Naive thymus-derived CD4-positive, alpha-beta T cell (primary cell): ENCODE results near the gene PRKD1. TPM values are rescaled to one million over a fixed set of nuclear protein-coding genes. Genes with fewer than 3 reads are reported as not detected.
"Not testable (repeated sequence)": the region's sequence is repeated elsewhere in the genome, so short reads cannot be mapped to it uniquely, and the experiment has no call there.

Source experiments
- ATAC-seq: fragments of 150-1000 bp; cut with Tn5 transposase; 2 replicates; pipeline ENCODE4 v1.10.0; 2021; ENCODE audit warnings: mild to moderate bottlenecking, moderate library complexity
- CTCF ChIA-PET: fragments of 350-600 bp; sonication (Branson Sonifier 250); formaldehyde crosslinking; loops from one replicate; lab custom pipeline; 2021; ENCODE audit warnings: antibody characterized with exemption; lab: Charles Lee
- POLR2A ChIA-PET: fragments of 350-600 bp; sonication (Branson Sonifier 250); formaldehyde crosslinking; loops from one replicate; lab custom pipeline; 2021; ENCODE audit warnings: antibody characterized with exemption, inconsistent platforms; lab: Charles Lee
- DNase-seq, 9 donors: peaks; one replicate each; pipeline versions ENCODE4 v3.0.0 to v3.0.0-alpha.2; 2020 to 2022; ENCODE audit warnings: mixed read lengths in 1 of 9
- H3K27ac ChIP-seq: one replicate; pipeline ENCODE4 v1.7.0; 2013; ENCODE audit warnings: mild to moderate bottlenecking, low read depth, low read length, moderate library complexity
- H3K27me3 ChIP-seq, 2 donors: one replicate each; pipeline ENCODE4 v1.7.0; 2013; ENCODE audit warnings: low read length in 2 of 2, mild to moderate bottlenecking in 2 of 2, moderate library complexity in 2 of 2; ENCODE audit not compliant: control insufficient read depth in 2 of 2, insufficient read depth in 2 of 2
- H3K36me3 ChIP-seq, 3 experiments: 1 replicate in 2 of 3; 2 replicates in 1 of 3; pipeline ENCODE4 v1.7.0; 2013; ENCODE audit warnings: low read length in 3 of 3, mild to moderate bottlenecking in 3 of 3, moderate library complexity in 1 of 3; ENCODE audit not compliant: insufficient read depth in 3 of 3, control insufficient read depth in 2 of 3
- H3K4me1 ChIP-seq, 2 donors: one replicate each; pipeline ENCODE4 v1.7.0; 2013; ENCODE audit warnings: low read length in 2 of 2, mild to moderate bottlenecking in 2 of 2, moderate library complexity in 1 of 2; ENCODE audit not compliant: control insufficient read depth in 2 of 2, insufficient read depth in 2 of 2
- H3K4me3 ChIP-seq: 2 replicates; pipeline ENCODE4 v1.7.0; 2013; ENCODE audit warnings: mild to moderate bottlenecking, low read length
- H3K9me3 ChIP-seq, 3 experiments: 1 replicate in 2 of 3; 2 replicates in 1 of 3; pipeline ENCODE4 v1.7.0; 2013; ENCODE audit warnings: low read length in 3 of 3; ENCODE audit not compliant: control insufficient read depth in 2 of 3
- H3K27ac Mint-ChIP-seq, 9 donors: one replicate each; pipeline ENCODE4 v1.8.0; 2020 to 2022; ENCODE audit warnings: mixed read lengths in 9 of 9, mild to moderate bottlenecking in 8 of 9, moderate library complexity in 5 of 9, inconsistent platforms in 2 of 9
- H3K27me3 Mint-ChIP-seq, 5 donors: one replicate each; pipeline ENCODE4 v1.8.0; 2021 to 2022; ENCODE audit warnings: mixed read lengths in 5 of 5, mild to moderate bottlenecking in 1 of 5
- H3K36me3 Mint-ChIP-seq, 5 donors: one replicate each; pipeline ENCODE4 v1.8.0; 2020 to 2022; ENCODE audit warnings: mixed read lengths in 5 of 5, mild to moderate bottlenecking in 3 of 5, inconsistent platforms in 1 of 5
- H3K4me1 Mint-ChIP-seq, 7 donors: one replicate each; pipeline ENCODE4 v1.8.0; 2020 to 2022; ENCODE audit warnings: mixed read lengths in 7 of 7, mild to moderate bottlenecking in 3 of 7, inconsistent platforms in 1 of 7
- H3K4me3 Mint-ChIP-seq, 10 donors: one replicate each; pipeline ENCODE4 v1.8.0; 2020 to 2022; ENCODE audit warnings: mild to moderate bottlenecking in 10 of 10, mixed read lengths in 10 of 10, moderate library complexity in 6 of 10, inconsistent platforms in 2 of 10
- H3K9me3 Mint-ChIP-seq, 11 donors: one replicate each; pipeline ENCODE4 v1.8.0; 2020 to 2022; ENCODE audit warnings: mixed read lengths in 11 of 11, mild to moderate bottlenecking in 4 of 11, inconsistent platforms in 1 of 11, moderate library complexity in 1 of 11
- intact Hi-C, 2 donors: fragments of 100-400 bp; cut with micrococcal nuclease; formaldehyde crosslinking; loops; one replicate each; pipeline ENCODE4 v1.15.1; 2023
- polyA plus RNA-seq, 2 donors: library from polyadenylated mRNA; unstranded; fragments of 300-500 nt; fragmentation: Illumina TruSeq; gene quantifications; one replicate each; pipeline ENCODE4 v1.2.3, GENCODE V29; 2021
- total RNA-seq, 6 experiments: library from RNA in 5 of 6; stranded (reverse) in 5 of 6; gene quantifications; 1 replicate in 5 of 6; 2 replicates in 1 of 6; pipeline ENCODE4 v1.2.3 and lab custom pipeline; 2021 to 2026

PRKD1 gene
- total and polyA plus RNA-seq, 7 experiments from 2014 or later = not detected

- H3K27me3 Mint-ChIP-seq, DNase-seq, H3K4me3 ChIP-seq, H3K4me1 Mint-ChIP-seq, H3K27ac ChIP-seq, POLR2A ChIA-PET, CTCF ChIA-PET, H3K4me3 Mint-ChIP-seq, intact Hi-C loops, ATAC-seq, H3K9me3 ChIP-seq, H3K27ac Mint-ChIP-seq, H3K36me3 Mint-ChIP-seq, H3K36me3 ChIP-seq, H3K27me3 ChIP-seq, H3K4me1 ChIP-seq: not testable (repeated sequence)
- peaks cover 0 to 24% (median 6%) of the 10 kb centered on the region in 11 donors for H3K9me3 Mint-ChIP-seq
These were observed 200.9 kb downstream of the PRKD1 start for GRCh38 chr14:29726560-29727331.

- Histone ChIP-seq H3K27me3 (no peaks in the 10 kb centered on the region), H3K9me3 (no peaks in the 10 kb centered on the region), H3K4me1 (no peaks in the 10 kb centered on the region), H3K4me3 (no peak overlapping the region), H3K36me3 (no peaks in the 10 kb centered on the region), H3K27ac (no peak overlapping the region)
- Mint-ChIP-seq H3K27ac (no peak overlapping the region), H3K27me3 (no peaks in the 10 kb centered on the region), H3K4me3 (no peak overlapping the region), H3K9me3 (peaks cover 0 to 19% (median 5%) of the 10 kb centered on the region in 11 donors), H3K36me3 (no peaks in the 10 kb centered on the region), H3K4me1 (no peaks in the 10 kb centered on the region)
- ChIA-PET CTCF (no interaction called here), POLR2A (no interaction called here)
- intact Hi-C loops = no loop called here
- ATAC-seq = no peak
- DNase-seq = no peak
These were observed 202.7 kb downstream of the PRKD1 start for GRCh38 chr14:29724991-29725390.

GRCh38 chr14:29722831-29723230, 204.8 kb downstream of the PRKD1 start:
- no peaks in the 10 kb centered on the region for H3K4me1 Mint-ChIP-seq
- Histone ChIP-seq H3K27ac (no peak overlapping the region), H3K27me3 (no peaks in the 10 kb centered on the region), H3K36me3 (no peaks in the 10 kb centered on the region), H3K4me3 (no peak overlapping the region), H3K4me1 (no peaks in the 10 kb centered on the region), H3K9me3 (no peaks in the 10 kb centered on the region)
- no peaks in the 10 kb centered on the region for H3K36me3 Mint-ChIP-seq
- ATAC-seq (no peak), DNase-seq (no peak)
- intact Hi-C loops = no loop called here
- peaks cover 0 to 12% (median 4%) of the 10 kb centered on the region in 11 donors for H3K9me3 Mint-ChIP-seq
- no peak overlapping the region for H3K27ac Mint-ChIP-seq
- ChIA-PET CTCF (no interaction called here), POLR2A (no interaction called here)
- H3K27me3 Mint-ChIP-seq = no peaks in the 10 kb centered on the region
- H3K4me3 Mint-ChIP-seq = no peak overlapping the region

GRCh38 chr14:29721586-29721985, 206.1 kb downstream of the PRKD1 start:
- H3K9me3 Mint-ChIP-seq = peaks cover 0 to 13% (median 4%) of the 10 kb centered on the region in 11 donors
- ATAC-seq = no peak
- CTCF ChIA-PET = no interaction called here
- no peak overlapping the region for H3K27ac Mint-ChIP-seq
- no peak for DNase-seq
- no peaks in the 10 kb centered on the region for H3K27me3 Mint-ChIP-seq
- Histone ChIP-seq H3K27ac (no peak overlapping the region), H3K27me3 (no peaks in the 10 kb centered on the region), H3K36me3 (no peaks in the 10 kb centered on the region), H3K9me3 (no peaks in the 10 kb centered on the region), H3K4me1 (no peaks in the 10 kb centered on the region), H3K4me3 (no peak overlapping the region)
- no peaks in the 10 kb centered on the region for H3K4me1 Mint-ChIP-seq
- POLR2A ChIA-PET = no interaction called here
- no peak overlapping the region for H3K4me3 Mint-ChIP-seq
- H3K36me3 Mint-ChIP-seq = no peaks in the 10 kb centered on the region
- intact Hi-C loops = no loop called here

GRCh38 chr14:29717901-29718300, 209.7 kb downstream of the PRKD1 start:
- H3K4me3 ChIP-seq = no peak overlapping the region
- POLR2A ChIA-PET = interaction anchor here (0.6 kb wide), 1 partner anchor 61 kb away, joined by 5 read pairs; no protein-coding TSS in a partner anchor
- intact Hi-C loops = no loop called here
- Mint-ChIP-seq H3K27me3 (no peaks in the 10 kb centered on the region), H3K36me3 (no peaks in the 10 kb centered on the region), H3K27ac (no peak overlapping the region), H3K4me1 (no peaks in the 10 kb centered on the region), H3K9me3 (peaks cover 2 to 18% (median 5%) of the 10 kb centered on the region in 11 donors), H3K4me3 (no peak overlapping the region)
- H3K4me1 ChIP-seq = no peaks in the 10 kb centered on the region
- no peaks in the 10 kb centered on the region for H3K9me3 ChIP-seq
- CTCF ChIA-PET = no interaction called here
- no peak for ATAC-seq
- no peaks in the 10 kb centered on the region for H3K27me3 ChIP-seq
- no peaks in the 10 kb centered on the region for H3K36me3 ChIP-seq
- DNase-seq = no peak
- no peak overlapping the region for H3K27ac ChIP-seq

- no peak for ATAC-seq
- no peaks in the 10 kb centered on the region for H3K27me3 Mint-ChIP-seq
- no peak for DNase-seq
- intact Hi-C loops = no loop called here
- Histone ChIP-seq H3K4me1 (no peaks in the 10 kb centered on the region), H3K27me3 (no peaks in the 10 kb centered on the region), H3K36me3 (no peaks in the 10 kb centered on the region), H3K27ac (no peak overlapping the region), H3K4me3 (no peak overlapping the region), H3K9me3 (no peaks in the 10 kb centered on the region)
- no peaks in the 10 kb centered on the region for H3K36me3 Mint-ChIP-seq
- no peak overlapping the region for H3K4me3 Mint-ChIP-seq
- H3K9me3 Mint-ChIP-seq = peaks cover 2 to 18% (median 3%) of the 10 kb centered on the region in 11 donors
- ChIA-PET CTCF (interaction anchor here (0.6 kb wide), 1 partner anchor 109 kb away, joined by 4 read pairs; no protein-coding TSS in a partner anchor), POLR2A (no interaction called here)
- no peak overlapping the region for H3K27ac Mint-ChIP-seq
- no peaks in the 10 kb centered on the region for H3K4me1 Mint-ChIP-seq
These were observed 211.5 kb downstream of the PRKD1 start for GRCh38 chr14:29716150-29716549.

- intact Hi-C loops = no loop called here
These were observed 215.0 kb downstream of the PRKD1 start for GRCh38 chr14:29712601-29713000.

More at GRCh38 chr14:29712601-29713000, 215.0 kb downstream of the PRKD1 start:
- Mint-ChIP-seq H3K36me3 (no peaks in the 10 kb centered on the region), H3K27me3 (no peaks in the 10 kb centered on the region), H3K9me3 (peaks cover 0 to 23% (median 4%) of the 10 kb centered on the region in 11 donors), H3K4me3 (no peak overlapping the region), H3K4me1 (no peaks in the 10 kb centered on the region), H3K27ac (no peak overlapping the region)
- ChIA-PET POLR2A (no interaction called here), CTCF (no interaction called here)
- H3K36me3 ChIP-seq = no peaks in the 10 kb centered on the region
- no peaks in the 10 kb centered on the region for H3K27me3 ChIP-seq
- no peaks in the 10 kb centered on the region for H3K4me1 ChIP-seq
- H3K4me3 ChIP-seq = no peak overlapping the region
- no peaks in the 10 kb centered on the region for H3K9me3 ChIP-seq
- ATAC-seq (no peak), DNase-seq (no peak)
- H3K27ac ChIP-seq = no peak overlapping the region
